Kidney (tissue), 14 donors: ENCODE results near the gene HOMER1. TPM values are rescaled to one million over a fixed set of nuclear protein-coding genes. Genes with fewer than 3 reads are reported as not detected.

Source experiments
- DNase-seq, 5 donors: peaks; one replicate each; pipeline ENCODE4 v3.0.0-alpha.2; 2013 to 2020
- FAIRE-seq: peaks from 2 replicates; lab custom pipeline; 2012; peaks lifted over from hg19 to GRCh38; lab: Jason Lieb, UNC
- H3K27ac ChIP-seq, 2 donors: one replicate each; pipeline ENCODE4 v1.7.0; 2013; ENCODE audit warnings: low read depth in 2 of 2, low read length in 2 of 2, inconsistent platforms in 1 of 2
- H3K27me3 ChIP-seq: one replicate; pipeline ENCODE4 v1.7.1; 2013; ENCODE audit warnings: low read length, inconsistent platforms; ENCODE audit not compliant: control insufficient read depth, insufficient read depth
- H3K36me3 ChIP-seq, 3 donors: one replicate each; pipeline versions ENCODE4 v1.7.0 to v1.7.1; 2013; ENCODE audit warnings: low read length in 3 of 3, control low read depth in 1 of 3, inconsistent platforms in 1 of 3; ENCODE audit not compliant: insufficient read depth in 3 of 3, control insufficient read depth in 2 of 3
- H3K4me1 ChIP-seq, 3 donors: one replicate each; pipeline versions ENCODE4 v1.7.0 to v1.7.1; 2013; ENCODE audit warnings: low read length in 3 of 3, inconsistent platforms in 1 of 3, low read depth in 1 of 3; ENCODE audit not compliant: control insufficient read depth in 2 of 3, insufficient read depth in 2 of 3
- H3K4me3 ChIP-seq, 3 donors: one replicate each; pipeline versions ENCODE4 v1.7.0 to v1.8.1; 2013; ENCODE audit warnings: low read length in 3 of 3, control low read depth in 1 of 3, inconsistent platforms in 1 of 3
- H3K9ac ChIP-seq, 3 donors: one replicate each; pipeline versions ENCODE4 v1.7.0 to v1.7.1; 2013; ENCODE audit warnings: low read length in 3 of 3, control low read depth in 1 of 3, inconsistent platforms in 1 of 3
- H3K9me3 ChIP-seq, 3 donors: one replicate each; pipeline versions ENCODE4 v1.7.0 to v1.7.1; 2013; ENCODE audit warnings: low read length in 3 of 3, control low read depth in 1 of 3, inconsistent platforms in 1 of 3; ENCODE audit not compliant: control insufficient read depth in 2 of 3, insufficient read depth in 1 of 3
- CTCF ChIP-seq: IDR thresholded peaks from 3 replicates; pipeline ENCODE4 v1.5.1; 2012; ENCODE audit warnings: mild to moderate bottlenecking, moderate library complexity, borderline replicate concordance; ENCODE audit not compliant: insufficient read depth; ENCODE audit errors: extremely low read depth
- intact Hi-C: fragments of 100-400 bp; cut with DNase I; formaldehyde crosslinking; loops from one replicate; pipeline ENCODE4 v1.11.1; 2022
- polyA plus RNA-seq: library from polyadenylated mRNA; stranded (reverse); fragments of 350-450 nt; fragmentation: Illumina TruSeq; extraction: RNeasy Lipid Tissue Mini Kit (QIAGEN cat#74804); gene quantifications from one replicate; pipeline ENCODE4 v1.2.3, GENCODE V29; 2014; ENCODE audit warnings: low read depth, low replicate concordance; ENCODE audit not compliant: insufficient read depth
- total RNA-seq: library from RNA; stranded (reverse); fragmentation: NEBNext Ultra II Directional; extraction: Animal tissue kit (Norgen Biotek cat#: 25700); gene quantifications from one replicate; pipeline ENCODE4 v1.2.1, GENCODE V29; 2021
- donor health status: control.
- donor health status: control.
- donor health status: control.
- donor health status: control.
- donor health status: control.
- donor health status: DM: yes; HTN: yes; CAD: no.
- donor health status: Normal renal cell carcinoma (clear cell type).

Gene HOMER1
- total and polyA plus RNA-seq, 2 donors from 2014 or later = 2.3 to 9.2 TPM

DNA sequence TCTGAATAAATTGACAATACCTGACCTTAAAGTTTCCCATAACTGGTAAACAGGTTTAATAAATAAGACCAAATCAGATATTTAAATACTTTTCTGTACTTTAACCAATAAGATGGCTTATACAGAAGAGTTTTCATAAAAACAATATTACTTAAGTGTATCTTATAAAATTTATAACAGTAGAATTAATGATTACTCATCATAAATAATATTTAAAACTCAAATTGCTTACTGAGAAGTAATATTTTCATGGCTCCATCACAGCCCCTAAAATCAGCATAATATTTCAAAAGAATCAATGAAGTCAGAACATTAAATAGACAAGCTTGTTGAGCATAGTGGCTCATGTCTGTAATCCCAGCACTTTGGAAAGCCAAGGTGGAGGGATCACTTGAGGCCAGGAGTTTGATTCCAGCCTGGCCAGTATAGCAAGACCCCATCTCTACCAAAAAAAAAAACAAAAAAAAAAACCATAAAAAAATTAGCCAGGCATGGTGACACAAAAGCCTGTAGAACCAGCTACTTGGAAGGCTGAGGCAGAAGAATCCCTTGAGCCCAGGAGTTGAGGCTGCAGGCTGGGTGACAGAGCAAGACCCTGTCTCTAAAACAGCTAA lies 23.5 kb downstream of the HOMER1 start:
- FAIRE-seq = no peak
- intact Hi-C loops = no loop called here
- Histone ChIP-seq H3K9me3 (no peaks in the 10 kb centered on the region), H3K9ac (no peak overlapping the region), H3K27ac (no peak overlapping the region), H3K27me3 (no peaks in the 10 kb centered on the region), H3K4me1 (no peaks in the 10 kb centered on the region), H3K4me3 (no peak overlapping the region), H3K36me3 (no peaks in the 10 kb centered on the region)
- TF ChIP-seq CTCF = no peak
- DNase-seq = no peak

DNA sequence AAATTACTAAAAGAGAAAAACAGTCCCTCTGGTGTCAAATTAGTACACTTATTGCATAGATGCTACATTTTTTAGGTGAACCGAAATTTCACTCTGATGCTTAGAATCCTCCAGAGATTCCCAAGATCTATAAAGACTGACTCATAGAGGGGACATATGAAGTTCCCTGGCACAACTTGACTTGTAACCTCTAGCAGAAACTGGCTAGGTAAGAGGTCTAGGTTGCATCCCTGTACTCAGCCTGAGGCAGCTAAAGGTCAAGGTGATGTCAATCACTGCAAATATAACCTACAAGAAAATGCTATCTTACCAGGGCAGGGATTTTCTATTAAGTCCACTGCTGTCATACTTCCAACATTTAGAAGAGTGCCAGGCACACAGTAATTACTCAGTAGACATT lies 24.2 kb downstream of the HOMER1 start:
- no peaks in the 10 kb centered on the region for H3K4me1 ChIP-seq
- H3K4me3 ChIP-seq = no peak overlapping the region
- intact Hi-C loops = no loop called here
- no peak for DNase-seq
- no peak for FAIRE-seq
- no peaks in the 10 kb centered on the region for H3K27me3 ChIP-seq
- H3K36me3 ChIP-seq = no peaks in the 10 kb centered on the region
- H3K9me3 ChIP-seq = no peaks in the 10 kb centered on the region
- no peak overlapping the region for H3K27ac ChIP-seq
- H3K9ac ChIP-seq = no peak overlapping the region
- TF ChIP-seq CTCF = no peak

DNA sequence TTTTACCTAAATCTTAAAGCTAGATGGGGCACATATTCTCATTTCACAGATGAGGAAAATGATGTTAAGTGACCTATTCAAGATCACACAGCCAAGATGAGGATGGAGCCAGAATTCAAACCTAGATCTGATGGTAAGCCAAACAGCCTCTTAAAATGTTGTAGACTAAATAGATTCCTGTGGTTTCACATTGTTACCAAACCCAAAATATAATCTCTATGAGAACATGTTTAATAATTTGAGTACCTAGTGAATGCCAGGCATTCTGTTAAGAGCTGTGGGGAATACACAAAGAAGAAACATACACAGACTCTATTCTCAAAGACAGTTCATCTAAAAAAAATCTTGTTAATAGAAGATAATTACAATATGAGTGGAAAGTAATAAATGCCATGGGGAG lies 25.2 kb downstream of the HOMER1 start:
- Histone ChIP-seq H3K9me3 (no peaks in the 10 kb centered on the region), H3K4me3 (no peak overlapping the region), H3K4me1 (no peaks in the 10 kb centered on the region), H3K9ac (no peak overlapping the region), H3K36me3 (no peaks in the 10 kb centered on the region), H3K27ac (no peak overlapping the region), H3K27me3 (no peaks in the 10 kb centered on the region)
- no peak for DNase-seq
- TF ChIP-seq CTCF = no peak
- intact Hi-C loops = no loop called here
- no peak for FAIRE-seq

- FAIRE-seq = no peak
Measured at GRCh38 chr5:79488058-79488457, 25.9 kb downstream of the HOMER1 start.

More at GRCh38 chr5:79488058-79488457, 25.9 kb downstream of the HOMER1 start:
- Histone ChIP-seq H3K9ac (no peak overlapping the region), H3K4me3 (no peak overlapping the region), H3K36me3 (no peaks in the 10 kb centered on the region), H3K27ac (no peak overlapping the region), H3K4me1 (no peaks in the 10 kb centered on the region), H3K27me3 (no peaks in the 10 kb centered on the region), H3K9me3 (no peaks in the 10 kb centered on the region)
- intact Hi-C loops = no loop called here
- TF ChIP-seq CTCF = no peak
- DNase-seq = peak in 1 of 5 donors; percentile 36
